GM12875 (cell line): ENCODE data around the gene NPDC1.

Experiments used
- H3K4me3 ChIP-seq: one replicate; pipeline ENCODE4 v1.5.1; 2011; ENCODE audit warnings: low read depth, low read length, control low read depth
- CTCF ChIP-seq: IDR thresholded peaks from 2 replicates; pipeline ENCODE4 v1.5.1; 2011; ENCODE audit warnings: low read depth, mild to moderate bottlenecking, control low read depth, inconsistent platforms, low read length, moderate library complexity, borderline replicate concordance; ENCODE audit not compliant: insufficient read depth

Gene NPDC1

GRCh38 chr9:137078701-137079400 is 32.9 kb upstream of the NPDC1 start:
- TF ChIP-seq CTCF, result no peak
- H3K4me3 ChIP-seq, result no peak overlapping the region

- peak overlapping the region; percentile 86 for H3K4me3 ChIP-seq
- no peak for TF ChIP-seq CTCF
These were observed 32.0 kb upstream of the NPDC1 start for GRCh38 chr9:137077758-137078693.

- peak within 1 kb of the TSS; percentile 86 for H3K4me3 ChIP-seq
- no peak for TF ChIP-seq CTCF
These were observed 31.2 kb upstream of the NPDC1 start, which contains the start of gene UAP1L1 for GRCh38 chr9:137077010-137077747. Gene UAP1L1, plus strand, starts transcription at chr9:137077517. Its CDS starts 16 bp downstream, at chr9:137077533.

- peak overlapping the region; percentile 86 for H3K4me3 ChIP-seq
- no peak for TF ChIP-seq CTCF
These were observed 30.6 kb upstream of the NPDC1 start for GRCh38 chr9:137076636-137077009.

- TF ChIP-seq CTCF, result no peak
- no peak overlapping the region for H3K4me3 ChIP-seq
These were observed 29.3 kb upstream of the NPDC1 start for GRCh38 chr9:137075275-137075775.

GRCh38 chr9:137074657-137075274 is 28.8 kb upstream of the NPDC1 start:
- no peak overlapping the region for H3K4me3 ChIP-seq
- TF ChIP-seq CTCF, result no peak
